GM18858 (cell line): ENCODE data around the gene TRIM24.

Source experiments
- ATAC-seq: cut with Tn5 transposase; IDR thresholded peaks from one replicate; pipeline ENCODE4 v1.9.1; 2021; ENCODE audit not compliant: unreplicated experiment

Gene TRIM24

GRCh38 chr7:138568655-138569054, 108.6 kb downstream of the TRIM24 start:
- no peak for ATAC-seq

GRCh38 chr7:138569418-138569817, 109.4 kb downstream of the TRIM24 start:
- ATAC-seq = no peak

- ATAC-seq = no peak
These were observed 110.7 kb downstream of the TRIM24 start for GRCh38 chr7:138570715-138571114.

GRCh38 chr7:138573741-138574140, 113.7 kb downstream of the TRIM24 start:
- no peak for ATAC-seq

- ATAC-seq = no peak
These were observed 115.9 kb downstream of the TRIM24 start for GRCh38 chr7:138575897-138576428.

GRCh38 chr7:138579136-138579535, 119.1 kb downstream of the TRIM24 start:
- no peak for ATAC-seq

GRCh38 chr7:138579671-138580070, 119.6 kb downstream of the TRIM24 start:
- no peak for ATAC-seq

GRCh38 chr7:138581065-138581464, 121.0 kb downstream of the TRIM24 start:
- no peak for ATAC-seq

GRCh38 chr7:138584283-138584682, 124.2 kb downstream of the TRIM24 start:
- ATAC-seq = no peak

GRCh38 chr7:138584696-138585095, 124.6 kb downstream of the TRIM24 start:
- ATAC-seq = no peak

GRCh38 chr7:138585283-138585993, 125.4 kb downstream of the TRIM24 start:
- no peak for ATAC-seq

GRCh38 chr7:138587485-138587884, 127.4 kb downstream of the TRIM24 start:
- ATAC-seq = no peak

- ATAC-seq = no peak
These were observed 128.9 kb downstream of the TRIM24 start for GRCh38 chr7:138588986-138589385.

GRCh38 chr7:138590154-138590553, 130.1 kb downstream of the TRIM24 start:
- no peak for ATAC-seq

- ATAC-seq = no peak
These were observed 135.4 kb downstream of the TRIM24 start for GRCh38 chr7:138595454-138595853.

- ATAC-seq = no peak
These were observed 142.4 kb downstream of the TRIM24 start for GRCh38 chr7:138602451-138602850.

- no peak for ATAC-seq
These were observed 143.7 kb downstream of the TRIM24 start for GRCh38 chr7:138603549-138604318.

GRCh38 chr7:138606236-138606635, 146.2 kb downstream of the TRIM24 start:
- no peak for ATAC-seq

- ATAC-seq = no peak
These were observed 147.4 kb downstream of the TRIM24 start for GRCh38 chr7:138607216-138608126.

GRCh38 chr7:138608275-138608674, 148.2 kb downstream of the TRIM24 start:
- ATAC-seq = no peak

- no peak for ATAC-seq
These were observed 150.7 kb downstream of the TRIM24 start for GRCh38 chr7:138610671-138611170.
